Effector memory CD4-positive, alpha-beta T cell (primary cell): Measurements from ENCODE around the gene EID1.

Source experiments
- DNase-seq, 3 donors: peaks; one replicate each; pipeline ENCODE4 v3.0.0-alpha.2; 2020
- H3K27ac ChIP-seq: 2 replicates; pipeline ENCODE4 v1.7.0; 2013; ENCODE audit warnings: mild to moderate bottlenecking, low read length, moderate library complexity; ENCODE audit not compliant: insufficient read depth, poor library complexity, severe bottlenecking
- H3K27me3 ChIP-seq: replicated peaks from 2 replicates; pipeline ENCODE4 v1.7.0; 2013; ENCODE audit warnings: mild to moderate bottlenecking, low read length; ENCODE audit not compliant: insufficient read depth, control insufficient read depth, poor library complexity, severe bottlenecking
- H3K36me3 ChIP-seq: 2 replicates; pipeline ENCODE4 v1.7.0; 2013; ENCODE audit warnings: mild to moderate bottlenecking, low read length, moderate library complexity; ENCODE audit not compliant: control insufficient read depth, insufficient read depth
- H3K4me1 ChIP-seq: 2 replicates; pipeline ENCODE4 v1.7.0; 2013; ENCODE audit warnings: low read length, mild to moderate bottlenecking; ENCODE audit not compliant: control insufficient read depth, insufficient read depth, poor library complexity, severe bottlenecking
- H3K4me3 ChIP-seq: 2 replicates; pipeline ENCODE4 v1.7.0; 2013; ENCODE audit warnings: low read length, low read depth, mild to moderate bottlenecking; ENCODE audit not compliant: insufficient read depth, poor library complexity, severe bottlenecking
- H3K9me3 ChIP-seq: 2 replicates; pipeline ENCODE4 v1.7.0; 2013; ENCODE audit warnings: mild to moderate bottlenecking, low read length, moderate library complexity; ENCODE audit not compliant: control insufficient read depth

Gene EID1

GRCh38 chr15:48888836-48889235 lies 10.9 kb downstream of the EID1 start:
- Histone ChIP-seq H3K4me3 (no peak overlapping the region), H3K4me1 (no peaks in the 10 kb centered on the region), H3K9me3 (no peaks in the 10 kb centered on the region), H3K36me3 (no peaks in the 10 kb centered on the region), H3K27ac (no peak overlapping the region), H3K27me3 (no peaks in the 10 kb centered on the region)
- DNase-seq: no peak

- Histone ChIP-seq H3K4me3 (no peak overlapping the region), H3K36me3 (no peaks in the 10 kb centered on the region), H3K9me3 (no peaks in the 10 kb centered on the region), H3K27ac (no peak overlapping the region), H3K27me3 (no peaks in the 10 kb centered on the region), H3K4me1 (no peaks in the 10 kb centered on the region)
- DNase-seq: no peak
Observed at GRCh38 chr15:48889925-48890324, 12.0 kb downstream of the EID1 start.

GRCh38 chr15:48890375-48890972 lies 12.5 kb downstream of the EID1 start:
- Histone ChIP-seq H3K4me1 (no peaks in the 10 kb centered on the region), H3K4me3 (no peak overlapping the region), H3K36me3 (no peaks in the 10 kb centered on the region), H3K9me3 (no peaks in the 10 kb centered on the region), H3K27ac (no peak overlapping the region), H3K27me3 (no peaks in the 10 kb centered on the region)
- no peak for DNase-seq

GRCh38 chr15:48891232-48891765 lies 13.4 kb downstream of the EID1 start:
- no peaks in the 10 kb centered on the region for H3K27me3 ChIP-seq
- no peak overlapping the region for H3K4me3 ChIP-seq
- no peak for DNase-seq
- H3K27ac ChIP-seq: no peak overlapping the region
- no peaks in the 10 kb centered on the region for H3K9me3 ChIP-seq
- H3K4me1 ChIP-seq: no peaks in the 10 kb centered on the region
- no peaks in the 10 kb centered on the region for H3K36me3 ChIP-seq

GRCh38 chr15:48893311-48893710 lies 15.4 kb downstream of the EID1 start:
- DNase-seq: no peak
- Histone ChIP-seq H3K27me3 (no peaks in the 10 kb centered on the region), H3K27ac (no peak overlapping the region)

GRCh38 chr15:48896869-48897814 lies 19.2 kb downstream of the EID1 start:
- H3K4me1 ChIP-seq: no peaks in the 10 kb centered on the region
- no peaks in the 10 kb centered on the region for H3K27me3 ChIP-seq
- H3K9me3 ChIP-seq: no peaks in the 10 kb centered on the region
- DNase-seq: no peak
- H3K36me3 ChIP-seq: no peaks in the 10 kb centered on the region
- no peak overlapping the region for H3K27ac ChIP-seq
- no peak overlapping the region for H3K4me3 ChIP-seq

More at GRCh38 chr15:48893311-48893710, 15.4 kb downstream of the EID1 start:
- H3K4me1 ChIP-seq: no peaks in the 10 kb centered on the region
- H3K9me3 ChIP-seq: no peaks in the 10 kb centered on the region
- no peak overlapping the region for H3K4me3 ChIP-seq
- no peaks in the 10 kb centered on the region for H3K36me3 ChIP-seq

GRCh38 chr15:48898032-48898431 lies 20.1 kb downstream of the EID1 start:
- no peak for DNase-seq
- Histone ChIP-seq H3K27me3 (no peaks in the 10 kb centered on the region), H3K36me3 (no peaks in the 10 kb centered on the region), H3K4me3 (no peak overlapping the region), H3K4me1 (no peaks in the 10 kb centered on the region), H3K9me3 (no peaks in the 10 kb centered on the region), H3K27ac (no peak overlapping the region)

GRCh38 chr15:48898446-48898845 lies 20.5 kb downstream of the EID1 start:
- H3K27ac ChIP-seq: no peak overlapping the region
- no peak overlapping the region for H3K4me3 ChIP-seq

GRCh38 chr15:48899793-48900192 lies 21.9 kb downstream of the EID1 start:
- no peaks in the 10 kb centered on the region for H3K27me3 ChIP-seq
- no peaks in the 10 kb centered on the region for H3K36me3 ChIP-seq
- H3K4me1 ChIP-seq: no peaks in the 10 kb centered on the region
- H3K27ac ChIP-seq: no peak overlapping the region
- H3K9me3 ChIP-seq: no peaks in the 10 kb centered on the region
- no peak overlapping the region for H3K4me3 ChIP-seq
- no peak for DNase-seq

More at GRCh38 chr15:48898446-48898845, 20.5 kb downstream of the EID1 start:
- Histone ChIP-seq H3K36me3 (no peaks in the 10 kb centered on the region), H3K27me3 (no peaks in the 10 kb centered on the region), H3K4me1 (no peaks in the 10 kb centered on the region), H3K9me3 (no peaks in the 10 kb centered on the region)
- DNase-seq: no peak

GRCh38 chr15:48904758-48905157 lies 26.8 kb downstream of the EID1 start:
- Histone ChIP-seq H3K36me3 (no peaks in the 10 kb centered on the region), H3K4me1 (no peaks in the 10 kb centered on the region), H3K27ac (no peak overlapping the region), H3K27me3 (no peaks in the 10 kb centered on the region), H3K9me3 (no peaks in the 10 kb centered on the region), H3K4me3 (no peak overlapping the region)
- no peak for DNase-seq
